Upper lobe of left lung (tissue), 4 donors: ENCODE results near the gene THAP5.

Experiments used
- CTCF ChIP-seq, 6 experiments: fragments of 450-650 bp in 4 of 6; fragments of 200-600 bp in 2 of 6; sonication (generic) in 2 of 6; IDR thresholded peaks; one replicate each; pipeline ENCODE4 v1.5.1; 2016 to 2019; ENCODE audit warnings: antibody characterized with exemption in 6 of 6
- EP300 ChIP-seq, 4 donors: sonication (generic); formaldehyde crosslinking; IDR thresholded peaks; one replicate each; pipeline ENCODE4 v1.5.1; 2017; ENCODE audit warnings: antibody characterized with exemption in 4 of 4, control low read depth in 2 of 4
- POLR2A ChIP-seq, 4 donors: fragments of 450-650 bp; IDR thresholded peaks; one replicate each; pipeline ENCODE4 v1.5.1; 2016 to 2017; ENCODE audit warnings: antibody characterized with exemption in 4 of 4, mild to moderate bottlenecking in 2 of 4
- POLR2AphosphoS5 ChIP-seq, 2 donors: sonication (generic); formaldehyde crosslinking; IDR thresholded peaks; one replicate each; pipeline ENCODE4 v1.5.1; 2017; ENCODE audit warnings: antibody characterized with exemption in 2 of 2

- TF ChIP-seq CTCF (IDR thresholded peaks at IDR 0.05) (no peak), POLR2A (IDR thresholded peaks at IDR 0.05) (no peak), EP300 (IDR thresholded peaks at IDR 0.05) (no peak), POLR2AphosphoS5 (IDR thresholded peaks at IDR 0.05) (no peak)
These were observed 40.1 kb upstream of the THAP5 start for GRCh38 chr7:108609643-108610042.
